Measurements from ENCODE around the gene ING3. TPM values are rescaled to one million over a fixed set of nuclear protein-coding genes. Genes with fewer than 3 reads are reported as not detected.
A peak's percentile ranks its signal among the peaks of the same experiment; 100 is the strongest.

The ING3 gene
- total RNA-seq, 1 donor from 2014 or later: 10.8 TPM

DNA sequence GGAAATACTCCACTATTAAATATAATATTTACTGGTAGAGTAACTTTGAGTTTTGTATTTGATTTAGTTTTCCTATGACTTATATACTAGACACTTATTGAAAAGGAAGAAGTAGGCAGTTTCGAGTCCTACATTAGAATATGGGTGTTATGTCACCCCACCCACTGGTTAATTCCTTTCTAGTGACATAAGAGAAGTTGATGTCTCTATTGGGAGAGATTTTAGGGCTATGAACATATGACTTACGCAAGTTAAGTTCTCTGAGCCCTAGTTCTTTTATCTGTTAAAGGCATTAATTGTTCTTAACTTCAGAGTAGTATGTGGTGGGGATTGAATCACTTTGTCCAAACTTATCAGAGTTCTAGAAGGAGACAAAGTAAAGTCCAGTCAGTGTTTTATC lies 68.4 kb downstream of the ING3 start:
- FAIRE-seq: no peak
- no peaks in the 10 kb centered on the region for H3K36me3 ChIP-seq (ENCODE audit: control insufficient read depth, insufficient read depth, low read length)
- peak; percentile 53 for DNase-seq (ENCODE audit: low read depth)
- no peak for TF ChIP-seq CTCF (IDR thresholded peaks at IDR 0.05; ENCODE audit: insufficient read depth, low read length, severe bottlenecking)
- H3K4me3 ChIP-seq (ENCODE audit: low read depth, low read length): no peak overlapping the region
- H3K27me3 ChIP-seq (ENCODE audit: control insufficient read depth, insufficient read depth, low read length): no peaks in the 10 kb centered on the region

- Histone ChIP-seq H3K27me3 (ENCODE audit: control insufficient read depth, insufficient read depth, low read length) (no peaks in the 10 kb centered on the region), H3K36me3 (ENCODE audit: control insufficient read depth, insufficient read depth, low read length) (no peaks in the 10 kb centered on the region), H3K4me3 (ENCODE audit: low read depth, low read length) (no peak overlapping the region)
- DNase-seq (ENCODE audit: low read depth) (peak; percentile 82), FAIRE-seq (no peak)
- no peak for TF ChIP-seq CTCF (IDR thresholded peaks at IDR 0.05; ENCODE audit: insufficient read depth, low read length, severe bottlenecking)
These were observed 69.8 kb downstream of the ING3 start for GRCh38 chr7:121020249-121020988.

GRCh38 chr7:121020989-121021969 lies 70.7 kb downstream of the ING3 start:
- DNase-seq (ENCODE audit: low read depth) (no peak), FAIRE-seq (no peak)
- no peaks in the 10 kb centered on the region for H3K36me3 ChIP-seq (ENCODE audit: control insufficient read depth, insufficient read depth, low read length)
- H3K4me3 ChIP-seq (ENCODE audit: low read depth, low read length): no peak overlapping the region
- no peak for TF ChIP-seq CTCF (IDR thresholded peaks at IDR 0.05; ENCODE audit: insufficient read depth, low read length, severe bottlenecking)
- no peaks in the 10 kb centered on the region for H3K27me3 ChIP-seq (ENCODE audit: control insufficient read depth, insufficient read depth, low read length)

DNA sequence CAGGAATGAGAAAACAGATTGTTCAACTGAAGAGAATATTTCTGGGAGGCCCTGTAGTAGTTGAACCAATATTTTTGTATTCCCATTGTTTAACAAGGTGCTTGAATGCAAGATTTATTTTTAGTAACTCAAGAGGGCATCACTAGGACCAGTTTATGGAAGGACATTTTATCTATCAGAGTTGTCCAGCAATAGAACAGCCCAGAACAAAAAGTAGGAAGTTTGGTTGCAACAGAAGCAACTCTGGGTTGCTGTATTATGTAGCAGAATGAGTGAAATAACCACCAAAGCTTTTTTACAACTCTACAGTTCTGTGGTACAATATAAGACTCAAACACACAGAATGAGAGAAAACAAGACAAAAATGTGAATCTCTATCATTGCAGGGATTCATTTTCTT lies 72.6 kb downstream of the ING3 start:
- no peak for FAIRE-seq
- Histone ChIP-seq H3K27me3 (ENCODE audit: control insufficient read depth, insufficient read depth, low read length) (no peaks in the 10 kb centered on the region), H3K36me3 (ENCODE audit: control insufficient read depth, insufficient read depth, low read length) (no peaks in the 10 kb centered on the region), H3K4me3 (ENCODE audit: low read depth, low read length) (no peak overlapping the region)
- DNase-seq (ENCODE audit: low read depth): no peak
- TF ChIP-seq CTCF (IDR thresholded peaks at IDR 0.05; ENCODE audit: insufficient read depth, low read length, severe bottlenecking): no peak

- Histone ChIP-seq H3K4me3 (ENCODE audit: low read depth, low read length) (no peak overlapping the region), H3K27me3 (ENCODE audit: control insufficient read depth, insufficient read depth, low read length) (no peaks in the 10 kb centered on the region), H3K36me3 (ENCODE audit: control insufficient read depth, insufficient read depth, low read length) (no peaks in the 10 kb centered on the region)
- FAIRE-seq (no peak), DNase-seq (ENCODE audit: low read depth) (no peak)
- TF ChIP-seq CTCF (IDR thresholded peaks at IDR 0.05; ENCODE audit: insufficient read depth, low read length, severe bottlenecking): no peak
These were observed 73.3 kb downstream of the ING3 start for GRCh38 chr7:121023683-121024511.

Measured in bronchial epithelial cell (primary cell).